Neural cell (in vitro differentiated cells): ENCODE data around the gene GALR2. TPM values are rescaled to one million over a fixed set of nuclear protein-coding genes. Genes with fewer than 3 reads are reported as not detected.
"Not testable (repeated sequence)": the region's sequence is repeated elsewhere in the genome, so short reads cannot be mapped to it uniquely, and the experiment has no call there.

ENCODE experiments used
- H2AFZ ChIP-seq: fragments of 200-600, 300-800 bp; sonication (generic), shearing (Covaris generic); 2 replicates; pipeline ENCODE4 v1.6.0; 2014; ENCODE audit warnings: low read depth, mild to moderate bottlenecking, antibody characterized with exemption, low read length, moderate library complexity
- H3F3A ChIP-seq: fragments of 200-600 bp; shearing (Covaris generic); 2 replicates; pipeline ENCODE4 v1.6.1; 2016; ENCODE audit warnings: mild to moderate bottlenecking, moderate library complexity, mixed read lengths, antibody characterized with exemption, low read length; ENCODE audit not compliant: insufficient read depth, poor library complexity, severe bottlenecking
- H3K27ac ChIP-seq: fragments of 200-600, 300-800 bp; sonication (generic), shearing (Covaris generic); 2 replicates; pipeline ENCODE4 v1.5.1; 2014; ENCODE audit warnings: mild to moderate bottlenecking, low read length, moderate library complexity
- H3K27me3 ChIP-seq: fragments of 300-800, 200-600 bp; sonication (generic), shearing (Covaris generic); 2 replicates; pipeline ENCODE4 v1.6.0; 2014; ENCODE audit warnings: mild to moderate bottlenecking, low read depth, low read length, moderate library complexity; ENCODE audit not compliant: insufficient read depth
- H3K36me3 ChIP-seq: fragments of 300-800, 200-600 bp; sonication (generic), shearing (Covaris generic); 2 replicates; pipeline ENCODE4 v1.5.1; 2014; ENCODE audit warnings: mild to moderate bottlenecking, antibody characterized with exemption, low read length, moderate library complexity; ENCODE audit not compliant: insufficient read depth
- H3K4me2 ChIP-seq: fragments of 300-800, 200-600 bp; sonication (generic), shearing (Covaris generic); 2 replicates; pipeline ENCODE4 v1.6.0; 2014; ENCODE audit warnings: mild to moderate bottlenecking, low read length
- H3K4me3 ChIP-seq: fragments of 300-800, 200-600 bp; sonication (generic), shearing (Covaris generic); 2 replicates; pipeline ENCODE4 v1.5.1; 2014; ENCODE audit warnings: mild to moderate bottlenecking, low read length, moderate library complexity
- H3K79me2 ChIP-seq: fragments of 200-600 bp; shearing (Covaris generic); replicated peaks from 2 replicates; pipeline ENCODE4 v1.6.0; 2014; ENCODE audit warnings: mild to moderate bottlenecking, low read length, moderate library complexity; ENCODE audit not compliant: insufficient read depth
- H3K9ac ChIP-seq: fragments of 300-800, 200-600 bp; sonication (generic), shearing (Covaris generic); 2 replicates; pipeline ENCODE4 v1.6.1; 2016; ENCODE audit warnings: mild to moderate bottlenecking, low read length, mixed read lengths
- H3K9me2 ChIP-seq: fragments of 200-600 bp; shearing (Covaris generic); 2 replicates; pipeline ENCODE4 v1.6.1; 2016; ENCODE audit warnings: mild to moderate bottlenecking, low read length, mixed read lengths; ENCODE audit not compliant: insufficient read depth
- H3K9me3 ChIP-seq: fragments of 200-600, 300-800 bp; sonication (generic), shearing (Covaris generic); 2 replicates; pipeline ENCODE4 v1.6.1; 2016; ENCODE audit warnings: mild to moderate bottlenecking, mixed run types, low read length, moderate library complexity, mixed read lengths
- H4K20me1 ChIP-seq: fragments of 200-600 bp; shearing (Covaris generic); 2 replicates; pipeline ENCODE4 v1.6.1; 2016; ENCODE audit warnings: mild to moderate bottlenecking, mixed run types; ENCODE audit not compliant: insufficient read depth
- CTCF ChIP-seq: fragments of 450-650 bp; IDR thresholded peaks from 2 replicates; pipeline ENCODE4 v1.5.1; 2014; ENCODE audit warnings: antibody characterized with exemption, mild to moderate bottlenecking, moderate library complexity; ENCODE audit not compliant: poor library complexity, severe bottlenecking
- EP300 ChIP-seq: fragments of 450-650 bp; conservative IDR thresholded peaks from 2 replicates; pipeline ENCODE4 v1.6.1; 2014; ENCODE audit warnings: antibody characterized with exemption, mild to moderate bottlenecking, moderate library complexity; ENCODE audit not compliant: poor library complexity, severe bottlenecking
- EZH2 ChIP-seq: fragments of 200-600, 300-800 bp; shearing (Covaris generic), sonication (generic); IDR thresholded peaks from 2 replicates; pipeline ENCODE4 v1.6.1; 2014; ENCODE audit warnings: antibody characterized with exemption, low read length, borderline replicate concordance, mild to moderate bottlenecking; ENCODE audit not compliant: insufficient read depth, poor library complexity, severe bottlenecking
- MXI1 ChIP-seq: fragments of 450-650 bp; conservative IDR thresholded peaks from 2 replicates; pipeline ENCODE4 v1.6.1; 2014; ENCODE audit warnings: antibody characterized with exemption, mild to moderate bottlenecking; ENCODE audit not compliant: poor library complexity, severe bottlenecking
- POLR2AphosphoS5 ChIP-seq: IDR thresholded peaks from 2 replicates; pipeline ENCODE4 v1.6.1; 2012
- RAD21 ChIP-seq: fragments of 450-650 bp; conservative IDR thresholded peaks from 2 replicates; pipeline ENCODE4 v1.6.1; 2014; ENCODE audit warnings: antibody characterized with exemption, mild to moderate bottlenecking, moderate library complexity
- REST ChIP-seq: IDR thresholded peaks from 2 replicates; pipeline ENCODE4 v1.6.1; 2012; ENCODE audit warnings: borderline replicate concordance
- SMC3 ChIP-seq: fragments of 450-650 bp; conservative IDR thresholded peaks from 2 replicates; pipeline ENCODE4 v1.6.1; 2014; ENCODE audit warnings: antibody characterized with exemption, mild to moderate bottlenecking, moderate library complexity; ENCODE audit not compliant: poor library complexity
- TAF1 ChIP-seq: IDR thresholded peaks from 2 replicates; pipeline ENCODE4 v1.6.1; 2012; ENCODE audit warnings: low read depth
- polyA plus RNA-seq: library from polyadenylated mRNA; depleted of rRNA; stranded (reverse); fragments of >200 nt; gene quantifications from 2 replicates; pipeline ENCODE4 v1.2.3, GENCODE V29; 2014

The GALR2 gene
- polyA plus RNA-seq, 1 donor from 2014 or later = not detected

GRCh38 chr17:76039121-76039520 lies 35.5 kb upstream of the GALR2 start:
- Histone ChIP-seq H3K27ac (no peak overlapping the region), H3F3A (no peaks in the 10 kb centered on the region)
- no peak for TF ChIP-seq RAD21
- no peak for TF ChIP-seq EZH2
- TF ChIP-seq CTCF = no peak
- TF ChIP-seq SMC3 = no peak
- no peak for TF ChIP-seq REST
- no peak for TF ChIP-seq POLR2AphosphoS5

GRCh38 chr17:76040376-76040775 lies 34.2 kb upstream of the GALR2 start:
- Histone ChIP-seq H3K4me3 (no peak overlapping the region), H4K20me1 (no peaks in the 10 kb centered on the region), H3K27ac (no peak overlapping the region), H3K27me3 (no peaks in the 10 kb centered on the region), H3K36me3 (peaks cover 7% of the 10 kb centered on the region), H3F3A (no peaks in the 10 kb centered on the region), H3K79me2 (no peaks in the 10 kb centered on the region), H3K9ac (no peak overlapping the region), H3K9me3 (no peaks in the 10 kb centered on the region), H2AFZ (no peak overlapping the region), H3K4me2 (no peak overlapping the region), H3K9me2 (no peaks in the 10 kb centered on the region)
- TF ChIP-seq RAD21 = no peak
- TF ChIP-seq TAF1 = no peak
- TF ChIP-seq MXI1 = no peak
- no peak for TF ChIP-seq CTCF
- no peak for TF ChIP-seq SMC3
- no peak for TF ChIP-seq EP300
- no peak for TF ChIP-seq REST
- no peak for TF ChIP-seq POLR2AphosphoS5
- TF ChIP-seq EZH2 = no peak

More at GRCh38 chr17:76039121-76039520, 35.5 kb upstream of the GALR2 start:
- no peaks in the 10 kb centered on the region for H3K9me3 ChIP-seq
- no peaks in the 10 kb centered on the region for H3K9me2 ChIP-seq
- no peaks in the 10 kb centered on the region for H3K27me3 ChIP-seq
- no peak overlapping the region for H2AFZ ChIP-seq
- peaks cover 7% of the 10 kb centered on the region for H3K36me3 ChIP-seq
- no peak overlapping the region for H3K9ac ChIP-seq
- no peak overlapping the region for H3K4me3 ChIP-seq
- H3K79me2 ChIP-seq = no peaks in the 10 kb centered on the region
- no peaks in the 10 kb centered on the region for H4K20me1 ChIP-seq
- no peak overlapping the region for H3K4me2 ChIP-seq

GRCh38 chr17:76042868-76043267 lies 31.7 kb upstream of the GALR2 start:
- not testable (repeated sequence) for H3K27ac ChIP-seq, H3K27me3 ChIP-seq, H3K36me3 ChIP-seq, H3K79me2 ChIP-seq, H4K20me1 ChIP-seq, H3K4me2 ChIP-seq, H3F3A ChIP-seq, H3K4me3 ChIP-seq, H3K9ac ChIP-seq, H3K9me3 ChIP-seq, H2AFZ ChIP-seq, H3K9me2 ChIP-seq
